IMR-90 (cell line): Measurements from ENCODE around the gene FMN2. TPM values are rescaled to one million over a fixed set of nuclear protein-coding genes. Genes with fewer than 3 reads are reported as not detected.

Source experiments
- ATAC-seq: fragments of 200-7000 bp; cut with Tn5 transposase; 2 replicates; pipeline ENCODE4 v1.9.1; 2020; ENCODE audit warnings: low read depth, mild to moderate bottlenecking, moderate library complexity
- BruUV-seq: library from RNA; stranded (reverse); fragments of 400-500 nt; replicated peaks from 2 replicates; lab custom pipeline; 2021; lab: Mats Ljungman, UMichigan
- CTCF ChIA-PET: fragments of 300-600 bp; formaldehyde crosslinking; extraction: SDS; loops from one replicate; lab custom pipeline; 2021; ENCODE audit warnings: antibody characterized with exemption; lab: Yijun Ruan, JAX
- POLR2A ChIA-PET: fragments of 300-600 bp; sonication (Branson Sonifier 250); formaldehyde crosslinking; loops from one replicate; lab custom pipeline; 2022; ENCODE audit warnings: antibody characterized with exemption; ENCODE audit not compliant: unreplicated experiment; lab: Charles Lee
- DNase-seq: peaks from one replicate; pipeline ENCODE4 v3.0.0; 2013
- H2AFZ ChIP-seq: replicated peaks from 2 replicates; pipeline ENCODE3; 2013; ENCODE audit warnings: low read length, mild to moderate bottlenecking; ENCODE audit not compliant: poor library complexity
- H2AK5ac ChIP-seq: 2 replicates; pipeline ENCODE4 v1.6.1; 2013; ENCODE audit warnings: low read depth, low read length, inconsistent platforms
- H2AK9ac ChIP-seq: replicated peaks from 2 replicates; pipeline ENCODE3; 2013; ENCODE audit warnings: mild to moderate bottlenecking, low read depth, low read length, moderate library complexity; ENCODE audit not compliant: poor library complexity
- H2BK120ac ChIP-seq: 2 replicates; pipeline ENCODE4 v1.6.1; 2013; ENCODE audit warnings: low read depth, low read length, inconsistent platforms
- H2BK15ac ChIP-seq: 3 replicates; pipeline ENCODE4 v1.6.1; 2013; ENCODE audit warnings: low read depth, low read length, inconsistent platforms
- H2BK20ac ChIP-seq: 2 replicates; pipeline ENCODE4 v1.6.1; 2013; ENCODE audit warnings: low read depth, mild to moderate bottlenecking, inconsistent platforms, low read length, moderate library complexity
- H2BK5ac ChIP-seq: 2 replicates; pipeline ENCODE4 v1.6.1; 2013; ENCODE audit warnings: mild to moderate bottlenecking, low read depth, low read length, inconsistent platforms; ENCODE audit not compliant: poor library complexity, severe bottlenecking
- H3K14ac ChIP-seq: replicated peaks from 2 replicates; pipeline ENCODE4 v1.6.1; 2013; ENCODE audit warnings: low read depth, low read length, inconsistent platforms
- H3K18ac ChIP-seq: 2 replicates; pipeline ENCODE4 v1.6.1; 2013; ENCODE audit warnings: low read depth, low read length, control low read depth
- H3K23ac ChIP-seq: 2 replicates; pipeline ENCODE4 v1.6.1; 2013; ENCODE audit warnings: low read depth, low read length, inconsistent platforms
- H3K27ac ChIP-seq: 2 replicates; pipeline ENCODE4 v1.5.1; 2013; ENCODE audit warnings: mild to moderate bottlenecking, control low read depth, low read length; ENCODE audit not compliant: insufficient read depth
- H3K27me3 ChIP-seq: 2 replicates; pipeline ENCODE4 v1.6.1; 2013; ENCODE audit warnings: low read length; ENCODE audit not compliant: control insufficient read depth, insufficient read depth
- H3K36me3 ChIP-seq: 2 replicates; pipeline ENCODE4 v1.6.1; 2013; ENCODE audit warnings: low read length, mixed read lengths; ENCODE audit not compliant: control insufficient read depth, insufficient read depth
- H3K4ac ChIP-seq: 2 replicates; pipeline ENCODE4 v1.6.1; 2013; ENCODE audit warnings: low read depth, low read length, inconsistent platforms
- H3K4me1 ChIP-seq: 2 replicates; pipeline ENCODE4 v1.6.1; 2013; ENCODE audit warnings: low read length, mixed read lengths; ENCODE audit not compliant: control insufficient read depth, insufficient read depth
- H3K4me2 ChIP-seq: 2 replicates; pipeline ENCODE4 v1.6.1; 2013; ENCODE audit warnings: low read depth, mild to moderate bottlenecking, control low read depth, low read length, moderate library complexity
- H3K4me3 ChIP-seq: 2 replicates; pipeline ENCODE4 v1.5.1; 2013; ENCODE audit warnings: low read depth, mild to moderate bottlenecking, control low read depth, low read length, moderate library complexity; ENCODE audit not compliant: insufficient read depth
- H3K56ac ChIP-seq: 2 replicates; pipeline ENCODE4 v1.6.1; 2013; ENCODE audit warnings: low read length, inconsistent platforms; ENCODE audit not compliant: insufficient read depth; ENCODE audit errors: extremely low read depth
- H3K79me1 ChIP-seq, 2 experiments: 2 replicates each; pipeline ENCODE4 v1.6.1; 2013; ENCODE audit warnings: low read length in 2 of 2, inconsistent platforms in 1 of 2, low read depth in 1 of 2
- H3K9ac ChIP-seq: 2 replicates; pipeline ENCODE4 v1.6.1; 2013; ENCODE audit warnings: low read depth, low read length, control low read depth
- H3K9me1 ChIP-seq: 2 replicates; pipeline ENCODE4 v1.6.1; 2013; ENCODE audit warnings: low read length, inconsistent platforms; ENCODE audit not compliant: insufficient read depth
- H3K9me3 ChIP-seq: 2 replicates; pipeline ENCODE4 v1.6.1; 2013; ENCODE audit warnings: low read length; ENCODE audit not compliant: control insufficient read depth, insufficient read depth
- H4K20me1 ChIP-seq: 2 replicates; pipeline ENCODE4 v1.6.1; 2013; ENCODE audit warnings: low read length, inconsistent platforms; ENCODE audit not compliant: insufficient read depth
- H4K5ac ChIP-seq: 2 replicates; pipeline ENCODE4 v1.6.1; 2013; ENCODE audit warnings: mild to moderate bottlenecking, low read depth, low read length, control low read depth
- H4K8ac ChIP-seq, 2 experiments: 2 replicates each; pipeline ENCODE4 v1.6.1; 2013; ENCODE audit warnings: low read depth in 2 of 2, low read length in 2 of 2, control low read depth in 1 of 2, inconsistent platforms in 1 of 2
- H4K91ac ChIP-seq: 2 replicates; pipeline ENCODE4 v1.6.1; 2013; ENCODE audit warnings: low read depth, low read length, inconsistent platforms; ENCODE audit not compliant: insufficient read depth
- BHLHE40 ChIP-seq: fragments of 150-350 bp; IDR thresholded peaks from 2 replicates; pipeline ENCODE4 v1.6.1; 2016; ENCODE audit warnings: mild to moderate bottlenecking, low read depth, low read length
- CEBPB ChIP-seq: IDR thresholded peaks from 2 replicates; pipeline ENCODE4 v1.6.1; 2012; ENCODE audit warnings: low read depth, low read length, improper control_type of control experiment
- FOS ChIP-seq: fragments of 150-350 bp; IDR thresholded peaks from 2 replicates; pipeline ENCODE4 v1.6.1; 2016; ENCODE audit warnings: low read depth, low read length
- MAFK ChIP-seq: IDR thresholded peaks from 2 replicates; pipeline ENCODE4 v1.6.1; 2012; ENCODE audit warnings: low read depth, low read length, improper control_type of control experiment
- MAZ ChIP-seq: IDR thresholded peaks from 2 replicates; pipeline ENCODE4 v1.6.1; 2012; ENCODE audit warnings: low read depth, mild to moderate bottlenecking, low read length, improper control_type of control experiment, moderate library complexity, borderline replicate concordance
- MXI1 ChIP-seq: IDR thresholded peaks from 2 replicates; pipeline ENCODE4 v1.6.1; 2012; ENCODE audit warnings: low read depth, mild to moderate bottlenecking, low read length, moderate library complexity, borderline replicate concordance
- NFE2L2 ChIP-seq: fragments of 150-350 bp; IDR thresholded peaks from 2 replicates; pipeline ENCODE4 v1.6.1; 2016; ENCODE audit warnings: low read depth, mild to moderate bottlenecking, low read length
- RAD21 ChIP-seq: IDR thresholded peaks from 2 replicates; pipeline ENCODE4 v1.6.1; 2012; ENCODE audit warnings: low read length, improper control_type of control experiment
- WGBS, 2 experiments: methylation state at CpG; one replicate each; pipeline versions ENCODE4 v1.1.5 to v1.1.7; 2013; ENCODE audit warnings: missing lambda C conversion rate in 2 of 2; ENCODE audit not compliant: insufficient read length in 1 of 2; ENCODE audit errors: extremely low coverage in 2 of 2; 5-methylcytosine and 5-hydroxymethylcytosine counted together
- dilution Hi-C: fragments of 300-500 bp; cut with HindIII; formaldehyde crosslinking; loops from one replicate; pipeline ENCODE4 v1.14.3; 2018; ENCODE audit warnings: low sequenced_read_pairs; ENCODE audit not compliant: unreplicated experiment
- in situ Hi-C: fragments of 300-500 bp; cut with MboI; formaldehyde crosslinking; loops from 3 replicates; pipeline ENCODE4 v1.14.3; 2019; ENCODE audit warnings: low sequenced_read_pairs, inconsistent platforms, mixed read lengths
- intact Hi-C: fragments of 100-400 bp; cut with micrococcal nuclease; formaldehyde crosslinking; loops from 2 replicates; pipeline ENCODE4 v1.10.0; 2022
- polyA plus RNA-seq, 3 experiments: library from polyadenylated mRNA; depleted of rRNA; stranded (reverse); fragments of >200 nt; gene quantifications; 2 replicates each; pipeline ENCODE4 v1.2.3, GENCODE V29; 2012; ENCODE audit warnings: low replicate concordance in 1 of 3
- total RNA-seq: library from RNA; depleted of rRNA; stranded (reverse); fragments of >200 nt; gene quantifications from 2 replicates; pipeline ENCODE4 v1.2.3, GENCODE V29; 2012
- TF ChIP-seq, protein P1 (sequence below): conservative IDR thresholded peaks from 2 replicates; pipeline ENCODE4 v1.5.1; 2012; ENCODE audit warnings: mild to moderate bottlenecking, low read depth, low read length, improper control_type of control experiment

The FMN2 gene
- total and polyA plus RNA-seq, 2 of the 4 experiments (the other 2 are of a cell fraction) = 29.0 to 35.8 TPM

DNA sequence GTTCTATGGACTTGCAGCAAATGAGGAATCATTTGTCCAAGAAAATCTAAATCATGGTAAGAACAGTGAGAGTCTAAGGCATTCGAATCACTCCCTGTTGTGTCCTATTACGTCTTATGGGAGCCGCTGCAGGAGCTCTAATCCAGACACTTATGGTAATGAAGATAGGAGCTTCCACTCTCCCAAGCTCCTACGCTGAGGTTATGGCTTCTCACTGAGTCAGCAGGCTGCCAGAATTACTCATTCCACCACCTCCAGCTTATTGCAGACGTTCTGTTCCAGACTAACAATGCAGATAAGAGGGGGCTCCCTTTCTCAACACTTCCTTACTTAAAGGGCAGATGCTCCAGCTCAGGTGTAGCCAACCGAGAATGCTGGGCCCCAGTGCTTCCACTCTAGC lies 307.7 kb downstream of the FMN2 start:
- H2BK15ac ChIP-seq = no peak overlapping the region
- H3K4me3 ChIP-seq = no peak overlapping the region
- H2BK120ac ChIP-seq = peak overlapping the region; percentile 54
- H4K8ac ChIP-seq = peak overlapping the region in 1 of 2 experiments; percentile 28; a peak in 1 of 4 replicates
- H3K36me3 ChIP-seq = no peaks in the 10 kb centered on the region
- peak overlapping the region; percentile 19; the same call in 1 of the 2 replicates for H2BK20ac ChIP-seq
- peak overlapping the region; percentile 13; the same call in 1 of the 2 replicates for H4K5ac ChIP-seq
- in situ Hi-C loops (no loop called here), intact Hi-C loops (no loop called here), dilution Hi-C loops (no loop called here)
- no peak overlapping the region for H2AK5ac ChIP-seq
- BruUV-seq = no TSS peak
- peak overlapping the region; percentile 64 for H3K4me2 ChIP-seq
- no peak overlapping the region for H3K56ac ChIP-seq
- peak overlapping the region; percentile 34; the same call in 1 of the 2 replicates for H4K91ac ChIP-seq
- ChIA-PET POLR2A (no interaction called here), CTCF (interaction anchor here (0.6 to 1.0 kb wide), 4 partner anchors 9 to 68 kb away, joined by 3 to 4 read pairs (median 3); no protein-coding TSS in a partner anchor)
- H3K18ac ChIP-seq = 0 out of 2 replicates have a peak overlapping the region, but pooled peaks have one; percentile 44
- H4K20me1 ChIP-seq = no peaks in the 10 kb centered on the region
- H3K23ac ChIP-seq = no peak overlapping the region
- peak overlapping the region; percentile 34 for H2BK5ac ChIP-seq
- no peaks in the 10 kb centered on the region for H3K9me3 ChIP-seq
- peaks cover 8% of the 10 kb centered on the region; the same call in 1 of the 2 replicates for H3K9me1 ChIP-seq
- TF ChIP-seq CEBPB (peak; percentile 80), RAD21 (peak; percentile 21; the same call in 1 of the 2 replicates), MAFK (peak; percentile 81), FOS (peak; percentile 91), NFE2L2 (peak; percentile 37; the same call in 1 of the 2 replicates), MAZ (peak; percentile 32; the same call in 1 of the 2 replicates), BHLHE40 (peak; percentile 58), MXI1 (no peak)
- TF ChIP-seq, protein P1, sequence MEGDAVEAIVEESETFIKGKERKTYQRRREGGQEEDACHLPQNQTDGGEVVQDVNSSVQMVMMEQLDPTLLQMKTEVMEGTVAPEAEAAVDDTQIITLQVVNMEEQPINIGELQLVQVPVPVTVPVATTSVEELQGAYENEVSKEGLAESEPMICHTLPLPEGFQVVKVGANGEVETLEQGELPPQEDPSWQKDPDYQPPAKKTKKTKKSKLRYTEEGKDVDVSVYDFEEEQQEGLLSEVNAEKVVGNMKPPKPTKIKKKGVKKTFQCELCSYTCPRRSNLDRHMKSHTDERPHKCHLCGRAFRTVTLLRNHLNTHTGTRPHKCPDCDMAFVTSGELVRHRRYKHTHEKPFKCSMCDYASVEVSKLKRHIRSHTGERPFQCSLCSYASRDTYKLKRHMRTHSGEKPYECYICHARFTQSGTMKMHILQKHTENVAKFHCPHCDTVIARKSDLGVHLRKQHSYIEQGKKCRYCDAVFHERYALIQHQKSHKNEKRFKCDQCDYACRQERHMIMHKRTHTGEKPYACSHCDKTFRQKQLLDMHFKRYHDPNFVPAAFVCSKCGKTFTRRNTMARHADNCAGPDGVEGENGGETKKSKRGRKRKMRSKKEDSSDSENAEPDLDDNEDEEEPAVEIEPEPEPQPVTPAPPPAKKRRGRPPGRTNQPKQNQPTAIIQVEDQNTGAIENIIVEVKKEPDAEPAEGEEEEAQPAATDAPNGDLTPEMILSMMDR = no peak
- H3K4me1 ChIP-seq = peaks cover 11% of the 10 kb centered on the region
- ATAC-seq = peak; percentile 92
- WGBS, 2 experiments = no CpG with 5 or more reads among the region's 6 CpGs
- no peak overlapping the region for H2AFZ ChIP-seq
- H3K79me1 ChIP-seq = peaks cover 13 to 34% of the 10 kb centered on the region in 2 experiments
- H3K27ac ChIP-seq = no peak overlapping the region
- H3K27me3 ChIP-seq = no peaks in the 10 kb centered on the region
- H3K14ac ChIP-seq = peak overlapping the region; percentile 61; the same call in 1 of the 2 replicates
- peak overlapping the region; percentile 24; the same call in 1 of the 2 replicates for H3K4ac ChIP-seq
- no peak overlapping the region for H2AK9ac ChIP-seq
- DNase-seq = peak; percentile 95
- H3K9ac ChIP-seq = no peak overlapping the region
